NCI-H1694 (cell line): ENCODE data around the gene AP5Z1.

Experiments
- DNase-seq: peaks from one replicate; lab custom pipeline; 2025; lab: John Stamatoyannopoulos, UW

Gene AP5Z1

GRCh38 chr7:4803397-4804241 is 28.2 kb downstream of the AP5Z1 start:
- DNase-seq, result no peak

GRCh38 chr7:4805110-4805983 is 29.9 kb downstream of the AP5Z1 start:
- DNase-seq, result no peak

- DNase-seq, result no peak
These were observed 30.5 kb downstream of the AP5Z1 start for GRCh38 chr7:4805984-4806300.

- DNase-seq, result no peak
These were observed 31.7 kb downstream of the AP5Z1 start for GRCh38 chr7:4806983-4807597.

GRCh38 chr7:4807598-4808016 is 32.2 kb downstream of the AP5Z1 start:
- DNase-seq, result no peak

- no peak for DNase-seq
These were observed 32.6 kb downstream of the AP5Z1 start for GRCh38 chr7:4808026-4808425.

GRCh38 chr7:4808565-4808964 is 33.1 kb downstream of the AP5Z1 start:
- no peak for DNase-seq

- no peak for DNase-seq
These were observed 33.7 kb downstream of the AP5Z1 start for GRCh38 chr7:4809091-4809591.

GRCh38 chr7:4809666-4810065 is 34.2 kb downstream of the AP5Z1 start:
- DNase-seq, result no peak

- no peak for DNase-seq
These were observed 39.0 kb downstream of the AP5Z1 start for GRCh38 chr7:4814433-4814832.

- no peak for DNase-seq
These were observed 39.7 kb downstream of the AP5Z1 start for GRCh38 chr7:4815121-4815520.

GRCh38 chr7:4815609-4816418 is 40.4 kb downstream of the AP5Z1 start:
- no peak for DNase-seq

- DNase-seq, result no peak
These were observed 41.1 kb downstream of the AP5Z1 start for GRCh38 chr7:4816419-4817080.

- DNase-seq, result no peak
These were observed 41.9 kb downstream of the AP5Z1 start for GRCh38 chr7:4817178-4817901.

- no peak for DNase-seq
These were observed 42.8 kb downstream of the AP5Z1 start for GRCh38 chr7:4818000-4818794.

GRCh38 chr7:4819560-4820404 is 44.4 kb downstream of the AP5Z1 start:
- no peak for DNase-seq

GRCh38 chr7:4820405-4820966 is 45.1 kb downstream of the AP5Z1 start:
- DNase-seq, result no peak

GRCh38 chr7:4820967-4821471 is 45.6 kb downstream of the AP5Z1 start:
- no peak for DNase-seq
